GM13977 (cell line): Measurements from ENCODE around the gene RBFOX2.

Source experiments
- DNase-seq: peaks from one replicate; pipeline ENCODE4 v3.0.0; 2012; ENCODE audit warnings: low spot score
- in situ Hi-C: fragments of 300-500 bp; cut with MboI; formaldehyde crosslinking; loops from one replicate; pipeline ENCODE4 v1.12.0; 2022; ENCODE audit warnings: low sequenced_read_pairs, low pct_unique_long_range_greater_than_20kb, mixed read lengths, inconsistent platforms; ENCODE audit not compliant: unreplicated experiment
- TF ChIP-seq, protein P1 (sequence below): IDR thresholded peaks from 2 replicates; pipeline ENCODE4 v1.5.1; 2012; ENCODE audit warnings: mild to moderate bottlenecking, control low read depth; ENCODE audit not compliant: insufficient read depth; ENCODE audit errors: extremely low read depth, missing control alignments

Gene RBFOX2

DNA sequence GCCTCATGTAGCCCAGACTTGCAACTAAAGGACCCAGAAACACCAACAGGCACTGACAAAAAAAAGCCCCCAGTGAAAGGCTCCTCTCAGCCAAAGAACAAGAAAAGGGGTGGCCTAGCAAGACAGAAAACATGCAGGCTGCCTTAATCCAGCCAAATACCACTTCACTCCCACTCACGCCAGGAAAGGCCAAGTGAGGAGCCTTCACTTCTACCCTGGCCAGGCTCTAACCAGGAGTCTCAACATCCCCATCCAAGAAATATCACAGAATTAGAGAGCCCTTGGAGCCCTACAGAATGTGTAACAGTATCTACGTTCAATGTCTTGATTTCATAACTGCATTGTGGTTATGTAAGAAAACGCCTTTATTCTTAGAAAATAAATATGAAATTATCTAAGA lies 162.0 kb downstream of the RBFOX2 start:
- DNase-seq, result no peak
- TF ChIP-seq, protein P1, sequence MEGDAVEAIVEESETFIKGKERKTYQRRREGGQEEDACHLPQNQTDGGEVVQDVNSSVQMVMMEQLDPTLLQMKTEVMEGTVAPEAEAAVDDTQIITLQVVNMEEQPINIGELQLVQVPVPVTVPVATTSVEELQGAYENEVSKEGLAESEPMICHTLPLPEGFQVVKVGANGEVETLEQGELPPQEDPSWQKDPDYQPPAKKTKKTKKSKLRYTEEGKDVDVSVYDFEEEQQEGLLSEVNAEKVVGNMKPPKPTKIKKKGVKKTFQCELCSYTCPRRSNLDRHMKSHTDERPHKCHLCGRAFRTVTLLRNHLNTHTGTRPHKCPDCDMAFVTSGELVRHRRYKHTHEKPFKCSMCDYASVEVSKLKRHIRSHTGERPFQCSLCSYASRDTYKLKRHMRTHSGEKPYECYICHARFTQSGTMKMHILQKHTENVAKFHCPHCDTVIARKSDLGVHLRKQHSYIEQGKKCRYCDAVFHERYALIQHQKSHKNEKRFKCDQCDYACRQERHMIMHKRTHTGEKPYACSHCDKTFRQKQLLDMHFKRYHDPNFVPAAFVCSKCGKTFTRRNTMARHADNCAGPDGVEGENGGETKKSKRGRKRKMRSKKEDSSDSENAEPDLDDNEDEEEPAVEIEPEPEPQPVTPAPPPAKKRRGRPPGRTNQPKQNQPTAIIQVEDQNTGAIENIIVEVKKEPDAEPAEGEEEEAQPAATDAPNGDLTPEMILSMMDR, result no peak
- in situ Hi-C loops, result no loop called here

DNA sequence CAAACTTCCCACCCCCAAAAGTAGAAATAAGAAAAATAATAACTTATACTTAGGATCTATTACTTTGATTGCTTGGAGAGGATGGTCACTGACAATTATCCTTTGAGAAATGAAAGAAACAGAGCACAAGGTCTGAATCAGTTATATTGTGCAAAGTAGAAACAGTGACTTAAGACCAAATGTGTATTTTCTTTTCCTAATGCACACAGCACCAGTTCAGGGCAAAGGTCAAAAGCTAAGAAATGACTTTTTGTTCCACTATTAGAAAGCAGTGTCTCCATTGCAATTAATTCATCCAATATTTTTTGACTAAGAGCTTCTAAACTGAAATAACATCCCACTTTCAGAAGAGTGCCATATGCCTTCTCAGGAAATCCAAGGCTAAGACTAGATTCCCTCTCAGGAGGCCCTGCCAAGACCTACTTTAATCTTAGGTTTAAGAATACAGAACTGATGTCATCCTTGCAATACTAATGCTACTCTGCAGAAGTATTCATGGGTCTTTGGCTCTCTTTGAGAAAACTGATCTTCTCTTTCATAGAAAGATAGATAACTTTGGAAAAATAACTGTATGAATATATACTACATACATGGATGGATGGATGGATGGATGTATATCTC lies 164.0 kb downstream of the RBFOX2 start:
- no peak for DNase-seq
- in situ Hi-C loops, result no loop called here
- TF ChIP-seq, protein P1, result no peak

- no peak for DNase-seq
- TF ChIP-seq, protein P1, result no peak
- in situ Hi-C loops, result no loop called here
Measured at GRCh38 chr22:35863432-35863831, 165.2 kb downstream of the RBFOX2 start.

- TF ChIP-seq, protein P1, result no peak
- DNase-seq, result no peak
- in situ Hi-C loops, result no loop called here
Measured at GRCh38 chr22:35862697-35863096, 165.9 kb downstream of the RBFOX2 start.

- no peak for DNase-seq
- TF ChIP-seq, protein P1, result no peak
- in situ Hi-C loops, result no loop called here
Measured at GRCh38 chr22:35861451-35861850, 167.2 kb downstream of the RBFOX2 start.

DNA sequence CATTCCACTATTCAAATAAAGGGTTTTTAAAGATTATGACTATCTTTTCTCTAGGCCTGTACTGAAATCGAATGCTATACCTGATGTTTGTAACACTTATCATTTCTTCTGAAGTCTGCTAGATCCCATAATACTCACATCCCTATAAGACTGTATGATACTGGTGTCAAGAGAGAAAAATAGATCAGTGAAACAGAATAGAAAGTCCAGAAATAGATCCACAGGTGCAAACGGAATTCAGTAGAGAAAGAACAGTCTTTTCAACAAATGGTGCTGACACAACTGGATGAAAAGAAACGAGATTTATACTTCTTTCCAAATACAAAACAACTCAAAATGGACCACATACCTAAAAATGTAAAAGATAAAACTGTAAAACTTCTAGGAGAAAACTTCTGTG lies 167.8 kb downstream of the RBFOX2 start:
- no peak for DNase-seq
- in situ Hi-C loops, result no loop called here
- TF ChIP-seq, protein P1, result no peak
